Hindlimb muscle (tissue), 1 donor: ENCODE measurements around the gene ADAMTS2. TPM values are rescaled to one million over a fixed set of nuclear protein-coding genes. Genes with fewer than 3 reads are reported as not detected.

Experiments
- DNase-seq: peaks from one replicate; pipeline ENCODE4 v3.0.0-alpha.2; 2013
- polyA plus RNA-seq: library from polyadenylated mRNA; unstranded; fragments of 120-200 nt; gene quantifications from one replicate; pipeline ENCODE4 v1.2.1, GENCODE V29; 2013; ENCODE audit not compliant: insufficient read length

The ADAMTS2 gene
- polyA plus RNA-seq, 1 donor: 29.7 TPM

- no peak for DNase-seq
Observed at GRCh38 chr5:179212870-179213269, 132.4 kb downstream of the ADAMTS2 start.

DNA sequence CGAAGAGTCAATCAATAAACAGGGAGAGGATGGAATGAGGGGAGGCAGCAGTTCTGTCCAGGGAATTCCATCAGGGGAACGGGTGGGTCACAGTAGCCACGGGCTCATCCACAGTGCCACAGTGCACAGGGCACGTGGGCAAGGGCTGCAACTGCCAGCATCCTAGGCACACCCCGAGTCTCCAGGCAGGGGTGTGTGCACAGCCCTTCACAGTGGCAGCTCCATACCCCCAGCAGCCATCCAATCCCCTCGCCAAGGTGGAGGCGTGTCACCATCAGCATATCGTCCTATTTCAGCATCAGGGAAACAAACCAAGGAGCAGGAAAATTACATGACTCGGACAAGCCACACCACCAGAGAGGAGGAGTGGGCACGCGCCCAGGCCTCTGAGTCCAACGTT is 133.6 kb downstream of the ADAMTS2 start:
- DNase-seq: no peak

DNA sequence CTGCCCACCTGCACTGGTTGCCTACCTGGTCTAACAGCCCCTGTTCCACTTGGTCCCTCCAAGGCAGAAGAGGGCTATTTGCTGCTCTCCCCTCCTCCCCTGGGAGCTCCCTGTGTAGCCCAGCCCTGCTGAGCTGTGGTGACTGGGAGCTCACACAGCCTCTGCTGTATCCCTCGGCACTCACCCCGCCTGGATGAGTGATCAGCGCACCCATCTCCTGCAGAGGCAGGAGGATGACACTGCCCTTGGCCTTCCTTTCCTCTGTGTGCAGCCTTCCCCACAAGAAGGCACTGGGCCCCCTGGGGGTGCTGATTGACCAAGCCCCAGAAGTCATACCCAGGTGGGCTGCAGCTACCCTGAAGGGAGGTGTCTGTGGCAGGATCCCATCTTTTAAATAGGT is 134.2 kb downstream of the ADAMTS2 start:
- no peak for DNase-seq

GRCh38 chr5:179210478-179210877 is 134.8 kb downstream of the ADAMTS2 start:
- DNase-seq: no peak

DNA sequence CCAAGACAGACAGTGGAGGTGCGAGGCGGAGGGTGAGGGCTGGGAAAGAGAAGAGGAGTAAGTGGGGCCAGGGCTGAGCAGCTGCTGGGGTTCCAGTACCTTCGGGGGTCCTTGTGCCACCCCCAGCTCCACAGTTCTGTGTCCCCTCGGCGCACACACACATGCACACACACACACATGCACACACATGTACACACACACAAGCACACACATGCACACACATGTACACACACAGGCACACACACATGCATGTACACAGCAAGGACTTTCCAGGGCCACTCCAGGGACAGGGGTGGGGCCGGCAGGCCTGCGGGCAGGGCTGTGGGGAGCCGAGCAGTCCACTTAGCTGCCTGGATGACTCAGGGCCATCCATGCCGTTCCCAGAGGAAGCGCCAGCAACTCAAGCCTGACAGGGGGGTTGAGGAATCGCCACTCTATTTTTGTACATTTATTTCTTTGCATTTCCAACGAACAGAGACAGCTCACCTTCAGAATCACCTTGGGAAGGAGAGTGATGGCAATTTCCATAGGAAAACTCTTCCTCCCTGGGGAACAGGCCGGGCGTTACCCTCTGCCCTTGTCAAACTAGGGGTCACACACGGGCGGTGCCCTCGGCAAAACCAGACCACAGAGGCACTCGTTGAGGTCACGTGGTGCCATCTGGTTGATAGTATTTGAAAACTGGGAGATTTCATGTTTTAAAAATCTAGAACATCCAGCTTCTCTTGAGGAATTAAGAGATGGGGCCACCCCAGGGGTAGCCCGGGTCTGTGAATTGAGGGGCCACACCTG is 135.7 kb downstream of the ADAMTS2 start:
- DNase-seq: no peak

DNA sequence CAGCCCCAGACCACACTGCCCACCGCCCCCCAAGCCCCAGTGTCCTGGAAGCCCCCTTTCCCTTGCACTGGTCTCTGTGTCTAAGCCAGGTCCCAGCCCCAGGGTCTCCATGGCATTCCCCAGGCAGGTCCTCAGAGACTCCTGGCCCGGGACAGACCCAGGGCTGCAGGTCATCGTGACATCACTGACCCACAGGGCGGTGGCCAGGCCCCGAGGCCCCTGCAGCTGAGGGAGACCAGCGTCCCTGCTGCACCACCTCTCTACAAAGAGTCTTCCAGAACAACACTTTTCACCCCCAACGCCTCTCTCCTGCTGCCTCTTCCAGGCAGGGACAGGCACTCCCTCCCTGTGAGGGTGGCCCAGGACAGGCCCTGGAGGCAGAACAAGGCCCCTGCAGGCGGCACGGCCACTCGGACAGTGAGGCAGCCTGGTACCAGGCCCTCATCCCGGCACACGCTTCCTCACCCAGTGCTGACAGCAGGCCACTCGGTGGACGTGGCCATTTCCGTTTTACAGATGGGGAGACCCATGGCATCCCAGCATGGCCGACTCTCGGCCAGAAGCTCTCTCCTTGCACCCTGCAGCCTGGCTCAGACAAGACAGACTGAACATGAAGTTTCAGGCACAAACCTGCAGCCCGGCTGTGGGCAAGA is 136.4 kb downstream of the ADAMTS2 start:
- no peak for DNase-seq

DNA sequence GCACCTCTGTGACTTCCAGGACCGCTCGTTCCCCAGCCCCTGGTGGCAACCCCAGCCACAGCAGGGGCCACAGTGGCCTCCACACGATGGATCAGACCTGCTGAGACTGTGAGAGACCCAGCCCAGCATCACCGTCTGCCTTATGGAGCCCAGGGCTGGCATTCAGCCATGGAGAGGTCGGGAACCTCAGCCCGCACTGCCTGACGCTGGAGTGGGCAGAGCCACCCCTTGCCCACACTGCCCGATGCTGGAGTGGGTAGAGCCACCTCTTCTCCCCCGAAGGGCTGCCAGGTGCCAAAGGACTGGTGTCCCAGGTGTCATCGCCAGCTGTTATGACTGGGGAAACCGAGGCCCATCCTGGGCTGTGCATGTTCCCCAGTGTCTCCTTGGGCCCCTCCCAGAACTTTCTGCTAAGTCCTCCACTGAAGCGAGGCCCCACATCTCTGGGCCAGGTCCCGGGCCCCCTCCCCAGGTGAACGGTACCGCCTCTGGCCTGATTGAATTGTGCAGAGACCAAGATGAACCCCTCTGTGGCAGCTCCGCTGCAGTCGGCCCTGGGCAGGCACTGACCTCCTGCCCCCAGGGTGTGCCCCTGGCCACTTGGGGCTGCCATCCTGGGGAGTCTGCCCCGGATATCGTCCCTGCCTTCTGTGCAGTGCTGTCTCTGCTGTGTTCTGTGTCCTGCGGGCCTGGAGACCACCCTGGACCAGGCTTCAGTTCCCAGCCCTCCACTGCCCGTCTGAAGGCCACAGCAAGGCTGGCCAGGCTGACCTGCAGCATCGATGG is 137.1 kb downstream of the ADAMTS2 start:
- no peak for DNase-seq

GRCh38 chr5:179207470-179207869 is 137.8 kb downstream of the ADAMTS2 start:
- no peak for DNase-seq

DNA sequence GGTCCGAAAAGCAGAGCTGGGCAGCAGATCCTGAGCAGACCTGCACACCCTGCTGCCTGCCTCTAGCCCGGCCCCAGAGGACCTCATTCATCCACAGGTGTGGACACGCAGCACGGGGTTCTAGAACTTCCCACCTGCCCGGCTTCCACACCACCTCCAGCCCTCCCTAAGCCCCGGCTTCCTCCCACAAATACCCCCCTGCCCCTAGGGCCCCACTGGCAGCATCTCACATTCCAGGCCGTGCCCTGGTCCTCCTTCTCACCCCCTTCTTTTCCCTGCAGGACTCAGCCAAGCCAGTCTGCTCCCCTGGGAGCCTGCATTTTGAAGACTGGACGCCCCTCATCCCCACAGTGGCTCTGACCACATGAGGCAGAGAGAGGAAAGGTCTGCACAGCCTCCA is 138.9 kb downstream of the ADAMTS2 start:
- no peak for DNase-seq

DNA sequence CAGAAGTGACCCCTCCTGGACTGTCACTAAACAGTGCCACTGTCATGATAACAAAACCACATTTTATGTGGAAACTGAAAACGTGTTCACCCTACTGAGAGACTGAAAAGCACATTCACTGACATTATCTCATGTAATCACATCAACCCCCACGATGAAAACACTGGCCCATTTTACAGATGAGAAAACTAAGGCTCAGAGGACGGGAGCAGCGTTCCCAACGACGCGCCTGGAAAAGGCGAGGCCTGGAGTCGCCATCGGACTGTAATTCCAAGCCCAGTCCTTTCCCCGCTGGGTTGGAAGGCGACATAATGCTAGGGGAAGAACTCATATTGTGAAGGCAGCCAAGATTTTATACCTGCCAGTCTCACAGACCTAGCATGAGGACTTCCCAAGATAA is 140.0 kb downstream of the ADAMTS2 start:
- no peak for DNase-seq

DNA sequence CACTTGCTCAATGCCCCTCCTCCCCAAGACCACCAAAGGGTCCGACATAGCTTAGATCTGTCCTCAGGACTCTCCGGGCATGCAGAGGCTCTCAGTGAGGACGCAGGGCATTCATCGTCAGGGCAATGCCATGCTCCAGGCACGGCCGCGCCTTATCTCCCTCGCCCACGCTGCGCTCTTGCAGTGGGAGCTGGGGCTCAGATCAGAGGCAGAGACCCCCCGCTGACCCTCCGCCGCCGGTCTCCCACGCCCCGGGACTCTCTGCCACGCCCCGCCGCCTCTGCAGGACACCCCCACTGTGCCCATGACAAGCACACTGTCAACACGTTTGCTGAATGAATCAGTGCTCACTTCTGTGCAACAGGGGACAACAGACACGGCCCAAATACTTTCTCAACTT is 140.7 kb downstream of the ADAMTS2 start:
- DNase-seq: no peak

- no peak for DNase-seq
Observed at GRCh38 chr5:179203248-179203647, 142.0 kb downstream of the ADAMTS2 start.

DNA sequence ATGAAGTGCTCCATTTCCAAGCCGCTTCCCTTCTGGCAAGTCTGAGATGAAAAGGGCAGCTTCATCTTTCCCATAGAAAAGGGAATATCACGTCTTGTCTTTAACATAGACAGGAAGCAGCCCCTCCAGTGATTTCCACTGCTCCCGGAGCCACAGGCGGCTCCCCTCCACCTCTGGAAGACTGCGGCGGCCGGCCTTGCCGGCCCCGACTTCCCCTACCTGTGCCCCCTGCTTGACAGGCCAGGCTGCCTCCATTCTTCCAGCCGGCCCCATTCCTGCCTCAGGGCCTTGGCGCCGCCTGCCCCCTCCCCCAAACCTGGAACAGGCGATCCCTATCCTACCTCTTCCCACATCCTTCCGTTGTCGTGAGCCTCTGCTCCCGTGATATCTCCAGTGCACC is 143.3 kb downstream of the ADAMTS2 start:
- DNase-seq: no peak

- DNase-seq: no peak
Observed at GRCh38 chr5:179199246-179199645, 146.0 kb downstream of the ADAMTS2 start.

DNA sequence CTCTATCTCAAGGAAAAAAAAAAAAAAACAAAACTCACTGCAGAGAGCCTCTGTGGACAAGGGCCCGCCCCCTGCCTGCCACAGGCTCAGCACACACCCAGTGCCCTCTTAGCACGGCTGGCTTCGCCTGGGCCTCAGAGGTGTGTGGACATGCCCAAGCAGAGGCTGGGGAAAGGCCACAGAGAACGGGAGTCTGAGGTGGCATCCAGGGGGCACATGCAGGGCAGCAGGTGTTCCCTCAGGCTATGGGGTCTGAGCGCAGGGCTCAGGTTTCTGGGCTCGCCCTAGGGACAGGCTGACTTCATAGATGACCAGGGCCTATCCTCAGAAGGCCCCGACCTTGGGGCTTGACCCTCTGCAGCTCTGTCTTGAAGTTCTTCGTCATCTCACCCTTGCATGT is 146.4 kb downstream of the ADAMTS2 start:
- no peak for DNase-seq

DNA sequence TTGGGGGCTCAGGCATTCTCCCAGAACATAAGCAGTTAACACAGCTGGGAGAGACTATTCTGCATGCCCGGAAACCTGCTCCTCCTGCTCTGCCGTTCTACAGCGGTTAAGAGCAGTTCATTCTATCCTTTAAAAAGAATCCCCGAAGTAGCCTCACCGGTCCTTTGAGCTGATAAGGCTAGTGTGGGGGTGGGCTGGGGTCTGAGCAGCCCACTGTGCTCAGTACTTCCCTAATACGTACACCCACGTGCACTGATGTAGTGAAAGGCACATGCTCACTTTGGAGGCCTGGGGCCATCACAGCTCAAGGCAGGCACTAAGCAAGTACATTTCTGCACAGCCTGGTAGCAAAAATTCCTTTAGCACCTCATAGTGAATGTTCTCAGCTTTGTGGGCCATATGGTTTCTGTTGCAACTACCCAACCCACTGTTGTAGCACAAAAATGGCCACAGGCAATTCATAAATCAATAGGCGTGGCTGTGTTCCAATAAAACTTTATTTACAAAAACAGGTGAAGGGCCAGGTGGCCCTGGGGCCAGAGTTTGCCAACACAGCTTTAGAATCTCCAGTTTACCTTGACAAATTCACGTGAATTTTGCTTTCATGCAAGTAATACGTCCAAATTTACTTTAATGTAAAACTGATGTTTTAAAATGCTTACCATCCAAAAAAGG is 148.7 kb downstream of the ADAMTS2 start:
- DNase-seq: no peak

GRCh38 chr5:179195561-179196404 is 149.5 kb downstream of the ADAMTS2 start:
- DNase-seq: peak; percentile 26

- DNase-seq: no peak
Observed at GRCh38 chr5:179194941-179195381, 150.3 kb downstream of the ADAMTS2 start.

DNA sequence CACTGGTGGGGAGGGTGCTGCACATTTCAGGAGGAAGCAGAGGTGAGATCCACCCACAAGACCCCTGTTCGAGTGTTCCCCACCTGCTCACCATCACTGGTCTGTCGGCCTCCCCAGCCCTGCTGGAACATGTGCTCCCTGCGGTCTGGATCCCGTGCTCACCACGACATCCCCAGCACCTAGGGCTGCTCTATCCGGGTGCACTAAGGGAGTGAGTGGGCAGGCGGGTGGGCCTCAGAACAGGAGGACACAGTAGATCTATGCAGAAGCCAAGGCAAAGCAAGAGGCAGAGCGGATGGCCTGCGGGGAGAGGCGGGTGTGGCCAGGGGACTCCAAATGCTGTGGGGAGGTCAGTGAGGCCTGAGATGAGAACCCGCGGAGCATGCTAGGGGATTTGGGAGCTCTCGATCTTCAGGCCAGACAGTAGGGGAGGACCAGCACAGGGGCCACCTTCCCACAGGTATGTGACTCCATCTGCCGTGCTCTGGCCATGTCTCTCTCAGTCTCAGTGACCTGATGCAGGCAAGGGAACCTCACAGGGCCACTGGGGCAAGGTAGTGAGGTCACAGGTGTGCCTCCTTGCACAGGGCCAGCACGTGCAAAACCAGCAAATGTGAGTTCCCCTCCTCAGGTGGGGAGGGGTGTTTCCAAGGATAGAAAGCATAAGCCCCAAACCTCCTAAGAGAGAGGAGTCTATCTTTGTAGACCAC is 150.9 kb downstream of the ADAMTS2 start:
- DNase-seq: no peak

DNA sequence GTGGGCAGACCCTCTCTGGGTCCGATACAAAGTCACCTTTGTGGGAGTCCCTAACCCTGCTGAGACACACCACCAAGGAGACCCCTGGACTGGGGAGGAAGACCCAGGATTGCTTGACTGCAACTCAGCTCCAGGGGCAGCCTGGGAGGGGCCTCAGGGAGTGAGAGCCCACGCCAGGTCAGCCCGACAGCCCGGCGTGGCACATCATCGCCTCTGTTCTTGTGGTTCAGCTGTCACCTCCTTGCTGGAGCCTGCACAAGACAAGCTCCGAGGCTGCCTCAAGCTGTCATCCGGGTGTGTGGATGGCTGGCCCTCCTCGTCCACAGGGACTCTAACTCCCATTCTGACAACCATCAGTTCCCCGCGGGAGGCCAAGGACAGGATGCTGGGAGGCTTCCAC is 151.5 kb downstream of the ADAMTS2 start:
- no peak for DNase-seq

- DNase-seq: no peak
Observed at GRCh38 chr5:179192891-179193470, 152.3 kb downstream of the ADAMTS2 start.
